ENCODE measurements around the gene ZNF536.

ZNF536 gene

DNA sequence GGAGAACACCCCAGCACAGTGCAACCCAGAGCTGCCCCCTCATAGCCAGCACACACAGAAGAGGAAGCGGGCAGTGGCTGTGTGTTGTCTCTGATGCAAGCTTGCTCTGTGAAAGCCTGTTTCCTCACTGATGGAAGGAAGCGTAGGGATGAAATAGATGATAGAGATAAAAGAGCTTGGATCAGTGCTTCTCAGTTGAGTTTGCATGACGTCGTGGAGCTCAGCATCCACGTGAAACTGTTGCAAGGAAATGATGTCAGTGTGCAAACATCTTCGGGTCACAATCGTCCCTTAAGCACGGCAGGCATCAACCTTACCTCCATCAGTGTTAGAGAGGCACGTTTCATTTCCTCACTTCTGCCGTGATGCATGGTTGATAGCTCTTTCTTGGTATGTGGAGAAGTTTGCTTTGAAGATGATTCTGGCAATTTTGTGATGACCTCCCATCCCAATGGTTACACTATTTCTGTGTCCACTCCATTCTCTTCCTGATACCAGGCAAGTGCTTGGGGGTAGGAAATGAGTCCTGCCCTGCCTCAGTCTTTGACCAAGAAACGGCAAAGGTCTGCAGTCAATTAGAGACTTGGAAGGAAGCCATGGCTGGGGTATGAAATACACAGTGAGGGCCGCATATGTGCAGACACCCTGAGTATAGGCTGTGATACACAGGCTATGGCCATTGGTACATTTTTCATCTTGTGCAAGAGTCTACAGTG, 183.0 kb downstream of the ZNF536 start:
- TF ChIP-seq, protein P1, sequence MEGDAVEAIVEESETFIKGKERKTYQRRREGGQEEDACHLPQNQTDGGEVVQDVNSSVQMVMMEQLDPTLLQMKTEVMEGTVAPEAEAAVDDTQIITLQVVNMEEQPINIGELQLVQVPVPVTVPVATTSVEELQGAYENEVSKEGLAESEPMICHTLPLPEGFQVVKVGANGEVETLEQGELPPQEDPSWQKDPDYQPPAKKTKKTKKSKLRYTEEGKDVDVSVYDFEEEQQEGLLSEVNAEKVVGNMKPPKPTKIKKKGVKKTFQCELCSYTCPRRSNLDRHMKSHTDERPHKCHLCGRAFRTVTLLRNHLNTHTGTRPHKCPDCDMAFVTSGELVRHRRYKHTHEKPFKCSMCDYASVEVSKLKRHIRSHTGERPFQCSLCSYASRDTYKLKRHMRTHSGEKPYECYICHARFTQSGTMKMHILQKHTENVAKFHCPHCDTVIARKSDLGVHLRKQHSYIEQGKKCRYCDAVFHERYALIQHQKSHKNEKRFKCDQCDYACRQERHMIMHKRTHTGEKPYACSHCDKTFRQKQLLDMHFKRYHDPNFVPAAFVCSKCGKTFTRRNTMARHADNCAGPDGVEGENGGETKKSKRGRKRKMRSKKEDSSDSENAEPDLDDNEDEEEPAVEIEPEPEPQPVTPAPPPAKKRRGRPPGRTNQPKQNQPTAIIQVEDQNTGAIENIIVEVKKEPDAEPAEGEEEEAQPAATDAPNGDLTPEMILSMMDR (IDR thresholded peaks at IDR 0.05; ENCODE audit: low read depth, low read length) = no peak
- Histone ChIP-seq H3K9me3 (no peaks in the 10 kb centered on the region), H3K36me3 (no peaks in the 10 kb centered on the region), H3K27me3 (no peaks in the 10 kb centered on the region), H3K4me1 (peaks cover 6% of the 10 kb centered on the region; the same call in 1 of the 2 replicates), H3K4me3 (ENCODE audit: low read depth, low read length) (no peak overlapping the region)
- no peak for DNase-seq

DNA sequence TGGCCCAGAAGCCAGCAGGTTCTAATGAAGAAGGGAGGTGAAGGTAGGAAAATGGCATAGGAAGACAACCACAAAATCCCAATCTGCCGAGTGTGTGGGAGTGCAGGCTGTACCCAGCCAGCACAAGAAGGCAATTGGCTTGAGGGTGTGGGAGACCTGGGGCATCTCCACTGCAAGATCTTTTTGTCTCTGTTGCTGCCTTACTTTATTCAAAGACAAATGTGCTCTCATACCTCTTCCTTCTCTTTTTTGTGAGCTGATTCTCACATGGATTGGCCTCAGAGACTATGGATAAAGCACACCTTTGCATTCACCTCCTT, 183.6 kb downstream of the ZNF536 start:
- no peak for DNase-seq
- TF ChIP-seq, protein P1 (IDR thresholded peaks at IDR 0.05; ENCODE audit: low read depth, low read length) = no peak
- Histone ChIP-seq H3K4me1 (peaks cover 6% of the 10 kb centered on the region; the same call in 1 of the 2 replicates), H3K4me3 (ENCODE audit: low read depth, low read length) (no peak overlapping the region), H3K27me3 (no peaks in the 10 kb centered on the region), H3K36me3 (no peaks in the 10 kb centered on the region), H3K9me3 (no peaks in the 10 kb centered on the region)

DNA sequence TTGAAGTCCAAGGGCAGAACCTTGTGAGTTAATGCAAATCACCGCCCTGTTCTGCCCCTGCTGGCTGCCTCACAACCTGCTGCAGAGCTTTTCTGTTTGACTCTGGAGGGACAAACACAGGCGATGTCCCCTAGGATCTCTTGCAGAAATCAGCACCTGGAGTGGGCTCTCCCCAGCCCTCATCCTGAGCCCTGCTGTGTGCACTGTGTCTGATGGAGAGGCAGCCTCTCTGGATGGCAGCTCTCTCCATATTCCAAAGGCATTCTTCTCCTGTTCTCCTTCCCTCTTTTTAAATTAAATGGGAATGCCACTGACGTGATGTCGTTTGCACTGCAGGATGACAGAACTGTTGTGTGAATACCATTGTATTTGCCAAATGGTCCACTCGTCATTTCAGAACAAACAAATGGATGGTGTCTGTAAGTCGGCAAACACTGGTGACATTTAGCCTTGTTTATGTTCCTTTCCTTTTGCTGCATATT, 184.1 kb downstream of the ZNF536 start:
- Histone ChIP-seq H3K4me1 (peaks cover 6% of the 10 kb centered on the region; the same call in 1 of the 2 replicates), H3K27me3 (no peaks in the 10 kb centered on the region), H3K36me3 (no peaks in the 10 kb centered on the region), H3K9me3 (no peaks in the 10 kb centered on the region), H3K4me3 (ENCODE audit: low read depth, low read length) (no peak overlapping the region)
- TF ChIP-seq, protein P1 (IDR thresholded peaks at IDR 0.05; ENCODE audit: low read depth, low read length) = no peak
- no peak for DNase-seq

DNA sequence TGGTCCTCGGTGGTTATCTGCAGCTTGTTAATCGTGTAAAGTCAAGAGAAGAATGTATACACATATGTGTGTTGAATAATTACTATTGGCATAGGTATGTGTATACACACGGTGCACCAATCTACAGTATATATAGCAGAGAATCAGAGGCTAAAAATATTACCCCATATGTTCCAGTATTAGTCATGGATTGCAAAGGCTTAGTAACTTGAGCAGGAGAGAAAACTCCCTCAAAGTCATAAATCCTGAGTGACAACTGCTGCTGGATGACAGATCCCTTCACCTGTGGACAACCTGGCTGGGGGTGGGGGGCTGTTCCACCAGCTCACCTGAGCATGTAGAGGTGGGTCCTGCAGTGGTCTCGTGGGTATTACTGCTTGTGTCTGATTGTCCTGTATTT, 185.0 kb downstream of the ZNF536 start:
- Histone ChIP-seq H3K27me3 (no peaks in the 10 kb centered on the region), H3K36me3 (no peaks in the 10 kb centered on the region), H3K4me1 (peaks cover 6% of the 10 kb centered on the region; the same call in 1 of the 2 replicates), H3K9me3 (no peaks in the 10 kb centered on the region), H3K4me3 (ENCODE audit: low read depth, low read length) (no peak overlapping the region)
- TF ChIP-seq, protein P1 (IDR thresholded peaks at IDR 0.05; ENCODE audit: low read depth, low read length) = no peak
- no peak for DNase-seq

DNA sequence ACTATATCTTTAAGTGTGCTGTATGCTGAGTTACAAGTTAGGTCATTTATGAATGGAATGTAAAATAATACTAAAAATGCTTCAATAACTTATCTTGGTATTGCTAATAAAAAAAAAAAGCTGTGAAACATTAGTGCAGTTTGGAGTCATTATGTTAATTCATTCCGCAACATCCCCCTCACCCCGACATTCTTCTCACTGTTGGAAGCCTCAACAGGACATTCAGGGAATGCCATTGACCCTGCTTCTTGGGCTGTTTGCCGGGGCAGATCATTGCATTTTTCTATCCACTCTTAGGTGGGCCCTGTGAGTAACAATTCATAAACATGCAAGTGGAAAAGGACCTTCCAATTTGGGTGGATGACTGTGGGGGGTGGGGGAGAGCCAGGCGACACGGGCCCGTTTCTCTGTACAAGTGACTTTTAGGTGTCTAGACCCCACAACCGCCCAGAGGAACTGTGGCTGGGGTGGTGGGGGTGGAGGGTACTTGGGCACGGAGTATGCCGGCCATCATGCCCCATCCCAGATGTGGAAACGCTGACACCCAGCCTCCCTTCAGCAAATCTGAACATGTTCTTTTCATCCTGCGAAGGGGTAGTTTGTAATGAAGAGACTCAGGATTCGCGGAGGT, 185.9 kb downstream of the ZNF536 start:
- no peaks in the 10 kb centered on the region for H3K9me3 ChIP-seq
- TF ChIP-seq, protein P1 (IDR thresholded peaks at IDR 0.05; ENCODE audit: low read depth, low read length) = no peak
- DNase-seq = no peak
- peaks cover 6% of the 10 kb centered on the region; the same call in 1 of the 2 replicates for H3K4me1 ChIP-seq
- H3K4me3 ChIP-seq (ENCODE audit: low read depth, low read length) = no peak overlapping the region
- H3K36me3 ChIP-seq = no peaks in the 10 kb centered on the region
- no peaks in the 10 kb centered on the region for H3K27me3 ChIP-seq

DNA sequence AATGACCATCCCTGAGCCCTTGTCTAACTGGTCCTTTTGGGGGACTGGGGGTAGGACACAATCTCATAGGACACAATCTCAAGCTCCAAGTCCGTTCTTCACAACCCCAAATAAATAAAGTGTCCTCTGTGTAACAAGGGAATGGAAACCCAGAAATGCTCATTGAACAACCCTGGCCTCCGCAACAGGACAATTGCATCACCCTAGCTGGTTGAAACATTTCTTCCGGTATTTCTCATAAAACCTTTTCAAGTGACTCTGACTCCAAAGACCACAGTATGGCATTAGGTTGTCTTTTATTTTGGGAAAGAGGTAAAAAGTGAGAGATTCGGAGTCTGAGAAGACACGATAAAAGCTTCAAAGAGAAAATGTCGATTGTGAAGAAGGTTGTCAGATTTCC, 186.6 kb downstream of the ZNF536 start:
- DNase-seq = no peak
- Histone ChIP-seq H3K36me3 (no peaks in the 10 kb centered on the region), H3K27me3 (no peaks in the 10 kb centered on the region), H3K4me3 (ENCODE audit: low read depth, low read length) (no peak overlapping the region), H3K9me3 (no peaks in the 10 kb centered on the region), H3K4me1 (peaks cover 6% of the 10 kb centered on the region; the same call in 1 of the 2 replicates)
- TF ChIP-seq, protein P1 (IDR thresholded peaks at IDR 0.05; ENCODE audit: low read depth, low read length) = no peak
